Brain microvascular endothelial cell (primary cell): ENCODE data around the gene FARP1.
A peak's percentile ranks its signal among the peaks of the same experiment; 100 is the strongest.

Source experiments
- DNase-seq: peaks from one replicate; pipeline ENCODE4 v3.0.0-alpha.2; 2020
- H3K27ac ChIP-seq: fragments of 250-450 bp; sonication (Bioruptor Pico); 2 replicates; pipeline ENCODE4 v1.5.1; 2020; ENCODE audit warnings: mild to moderate bottlenecking, moderate library complexity
- H3K27me3 ChIP-seq: fragments of 250-450 bp; sonication (Bioruptor Pico); replicated peaks from 2 replicates; pipeline ENCODE4 v1.5.1; 2020; ENCODE audit warnings: mild to moderate bottlenecking
- H3K36me3 ChIP-seq: fragments of 250-450 bp; sonication (Bioruptor Pico); replicated peaks from 2 replicates; pipeline ENCODE4 v1.5.1; 2020; ENCODE audit warnings: mild to moderate bottlenecking
- H3K4me3 ChIP-seq: 2 replicates; pipeline ENCODE4 v1.5.1; 2011; ENCODE audit warnings: low read depth, mild to moderate bottlenecking, control low read depth, low read length, moderate library complexity
- CTCF ChIP-seq: IDR thresholded peaks from 2 replicates; pipeline ENCODE4 v1.5.1; 2011; ENCODE audit warnings: low read depth, mild to moderate bottlenecking, moderate library complexity, low read length, control low read depth, inconsistent platforms; ENCODE audit errors: missing control alignments
- in situ Hi-C: cut with HindIII; loops from 2 replicates; pipeline ENCODE4 v1.10.0; 2017; ENCODE audit warnings: low sequenced_read_pairs, low pct_ligation_motif_present

The FARP1 gene

GRCh38 chr13:98446234-98446621, 303.3 kb downstream of the FARP1 start:
- no peak overlapping the region for H3K4me3 ChIP-seq
- no peak for DNase-seq
- H3K27ac ChIP-seq: no peak overlapping the region
- no peak for TF ChIP-seq CTCF
- peaks cover 27% of the 10 kb centered on the region for H3K36me3 ChIP-seq
- in situ Hi-C loops: loop anchor here (25.0 kb wide), 1 partner anchor 216 kb away; no protein-coding TSS in a partner anchor
- H3K27me3 ChIP-seq: no peaks in the 10 kb centered on the region

GRCh38 chr13:98447130-98447529, 304.2 kb downstream of the FARP1 start:
- Histone ChIP-seq H3K27ac (no peak overlapping the region), H3K36me3 (peaks cover 30% of the 10 kb centered on the region), H3K27me3 (no peaks in the 10 kb centered on the region), H3K4me3 (no peak overlapping the region)
- no peak for TF ChIP-seq CTCF
- in situ Hi-C loops: loop anchor here (25.0 kb wide), 1 partner anchor 215 kb away; no protein-coding TSS in a partner anchor
- no peak for DNase-seq

GRCh38 chr13:98447881-98448641, 305.2 kb downstream of the FARP1 start:
- no peak overlapping the region for H3K27ac ChIP-seq
- no peak for DNase-seq
- H3K36me3 ChIP-seq: peaks cover 28% of the 10 kb centered on the region
- H3K4me3 ChIP-seq: no peak overlapping the region
- no peaks in the 10 kb centered on the region for H3K27me3 ChIP-seq
- TF ChIP-seq CTCF: peak; percentile 80
- in situ Hi-C loops: loop anchor here (25.0 kb wide), 1 partner anchor 214 kb away; no protein-coding TSS in a partner anchor

DNA sequence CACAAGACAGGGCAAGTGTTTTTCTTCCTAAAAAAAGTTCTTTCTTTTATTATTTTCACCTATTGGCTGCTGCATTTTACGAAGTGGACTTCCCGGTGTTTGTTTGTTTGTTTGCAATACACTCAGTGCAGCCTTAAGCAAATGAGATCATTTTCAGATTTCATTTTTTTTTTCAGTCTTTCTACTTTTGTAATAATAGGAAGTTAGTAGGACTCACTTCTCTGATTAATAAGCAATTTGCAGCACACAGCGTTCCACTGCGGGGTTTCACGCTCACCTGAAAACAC, 305.7 kb downstream of the FARP1 start:
- in situ Hi-C loops: loop anchor here (25.0 kb wide), 1 partner anchor 214 kb away; no protein-coding TSS in a partner anchor
- H3K4me3 ChIP-seq: no peak overlapping the region
- peaks cover 28% of the 10 kb centered on the region for H3K36me3 ChIP-seq
- DNase-seq: no peak
- no peaks in the 10 kb centered on the region for H3K27me3 ChIP-seq
- TF ChIP-seq CTCF: no peak
- no peak overlapping the region for H3K27ac ChIP-seq

- Histone ChIP-seq H3K36me3 (peaks cover 28% of the 10 kb centered on the region), H3K4me3 (no peak overlapping the region), H3K27ac (no peak overlapping the region), H3K27me3 (no peaks in the 10 kb centered on the region)
- in situ Hi-C loops: loop anchor here (25.0 kb wide), 1 partner anchor 213 kb away; no protein-coding TSS in a partner anchor
- DNase-seq: no peak
- no peak for TF ChIP-seq CTCF
Observed at GRCh38 chr13:98449273-98449672, 306.4 kb downstream of the FARP1 start.

- Histone ChIP-seq H3K4me3 (no peak overlapping the region), H3K36me3 (peaks cover 28% of the 10 kb centered on the region), H3K27me3 (no peaks in the 10 kb centered on the region), H3K27ac (no peak overlapping the region)
- DNase-seq: no peak
- in situ Hi-C loops: no loop called here
- no peak for TF ChIP-seq CTCF
Observed at GRCh38 chr13:98450026-98450425, 307.1 kb downstream of the FARP1 start.
